ENCODE results near the gene ADGRA1. TPM values are rescaled to one million over a fixed set of nuclear protein-coding genes. Genes with fewer than 3 reads are reported as not detected.

The ADGRA1 gene
- polyA plus RNA-seq, 2 of the 4 experiments (the other 2 are of a cell fraction) = not detected

DNA sequence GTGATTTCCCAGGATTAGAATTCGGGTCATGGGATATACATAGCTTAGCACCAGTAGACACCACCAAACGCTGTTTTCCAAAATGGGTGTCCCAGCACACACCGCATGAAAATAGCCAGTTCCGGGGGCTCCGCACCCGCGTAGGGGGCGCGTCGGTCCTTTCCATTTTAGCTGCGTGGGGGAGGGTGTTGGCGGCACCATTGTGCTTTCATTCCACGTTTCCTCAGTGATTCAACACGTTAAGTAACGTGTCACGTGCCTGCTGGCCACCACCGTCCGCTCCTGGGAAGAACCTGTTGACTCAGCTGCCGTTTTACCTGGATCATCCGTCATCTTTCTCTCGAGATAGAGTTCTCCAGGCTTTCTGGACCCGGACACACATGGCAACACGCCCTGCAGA is 25.6 kb upstream of the ADGRA1 start:
- FAIRE-seq (no peak), ATAC-seq (no peak), DNase-seq (ENCODE audit: low read depth in 1 of 2, low spot score in 1 of 2) (no peak)
- POLR2A ChIA-PET = no interaction called here
- no peak overlapping the region for H3K27ac ChIP-seq
- CTCF ChIA-PET = interaction anchor here (0.7 kb wide), 1 partner anchor 43 kb away, joined by 3 read pairs; no protein-coding TSS in a partner anchor
- WGBS (ENCODE audit: missing lambda C conversion rate) = 59% methylated on average over 23 of the region's 23 CpGs
- no peaks in the 10 kb centered on the region for H3K9me3 ChIP-seq
- H3K4me3 ChIP-seq = no peak overlapping the region
- no peaks in the 10 kb centered on the region for H3K4me1 ChIP-seq
- no peak overlapping the region for H3K4me2 ChIP-seq
- no peak for TF ChIP-seq RAD21 (conservative IDR thresholded peaks at IDR 0.05 in 1 of 2, IDR thresholded peaks at IDR 0.05 in 1 of 2)

DNA sequence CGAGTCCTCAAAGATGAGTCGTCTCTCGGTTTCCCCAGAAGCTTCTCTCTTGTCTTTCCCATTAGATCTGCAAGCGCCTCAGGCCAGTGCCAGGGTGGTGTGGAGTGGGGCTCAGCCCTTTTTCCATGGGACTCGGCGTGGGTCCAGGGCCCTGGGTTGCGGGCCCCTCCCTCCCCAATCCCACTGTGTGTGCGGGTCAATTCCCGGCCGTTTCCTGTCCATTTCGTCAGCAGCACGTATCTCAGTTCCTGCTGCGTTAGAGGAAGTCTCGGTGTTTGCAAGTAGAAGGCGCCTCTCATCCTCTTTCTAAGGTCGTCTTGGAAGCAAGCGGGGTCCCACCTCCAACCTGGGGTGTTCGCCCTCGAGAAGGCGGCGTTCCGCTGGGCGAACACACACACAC is 25.1 kb upstream of the ADGRA1 start:
- ATAC-seq (no peak), FAIRE-seq (no peak), DNase-seq (ENCODE audit: low read depth in 1 of 2, low spot score in 1 of 2) (no peak)
- no peaks in the 10 kb centered on the region for H3K9me3 ChIP-seq
- no peaks in the 10 kb centered on the region for H3K4me1 ChIP-seq
- CTCF ChIA-PET = no interaction called here
- POLR2A ChIA-PET = no interaction called here
- no peak overlapping the region for H3K4me2 ChIP-seq
- 44% methylated on average over 18 of the region's 23 CpGs for WGBS (ENCODE audit: missing lambda C conversion rate)
- H3K27ac ChIP-seq = no peak overlapping the region
- H3K4me3 ChIP-seq = no peak overlapping the region
- no peak for TF ChIP-seq RCOR1 (IDR thresholded peaks at IDR 0.05; ENCODE audit: low read depth, low read length)
- TF ChIP-seq, protein P1, sequence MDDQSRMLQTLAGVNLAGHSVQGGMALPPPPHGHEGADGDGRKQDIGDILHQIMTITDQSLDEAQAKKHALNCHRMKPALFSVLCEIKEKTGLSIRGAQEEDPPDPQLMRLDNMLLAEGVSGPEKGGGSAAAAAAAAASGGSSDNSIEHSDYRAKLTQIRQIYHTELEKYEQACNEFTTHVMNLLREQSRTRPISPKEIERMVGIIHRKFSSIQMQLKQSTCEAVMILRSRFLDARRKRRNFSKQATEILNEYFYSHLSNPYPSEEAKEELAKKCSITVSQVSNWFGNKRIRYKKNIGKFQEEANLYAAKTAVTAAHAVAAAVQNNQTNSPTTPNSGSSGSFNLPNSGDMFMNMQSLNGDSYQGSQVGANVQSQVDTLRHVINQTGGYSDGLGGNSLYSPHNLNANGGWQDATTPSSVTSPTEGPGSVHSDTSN (IDR thresholded peaks at IDR 0.05) = no peak
- TF ChIP-seq, protein P2, sequence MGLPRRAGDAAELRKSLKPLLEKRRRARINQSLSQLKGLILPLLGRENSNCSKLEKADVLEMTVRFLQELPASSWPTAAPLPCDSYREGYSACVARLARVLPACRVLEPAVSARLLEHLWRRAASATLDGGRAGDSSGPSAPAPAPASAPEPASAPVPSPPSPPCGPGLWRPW (IDR thresholded peaks at IDR 0.05) = no peak
- TF ChIP-seq, protein P3, sequence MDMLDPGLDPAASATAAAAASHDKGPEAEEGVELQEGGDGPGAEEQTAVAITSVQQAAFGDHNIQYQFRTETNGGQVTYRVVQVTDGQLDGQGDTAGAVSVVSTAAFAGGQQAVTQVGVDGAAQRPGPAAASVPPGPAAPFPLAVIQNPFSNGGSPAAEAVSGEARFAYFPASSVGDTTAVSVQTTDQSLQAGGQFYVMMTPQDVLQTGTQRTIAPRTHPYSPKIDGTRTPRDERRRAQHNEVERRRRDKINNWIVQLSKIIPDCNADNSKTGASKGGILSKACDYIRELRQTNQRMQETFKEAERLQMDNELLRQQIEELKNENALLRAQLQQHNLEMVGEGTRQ (IDR thresholded peaks at IDR 0.05) = no peak
- TF ChIP-seq ESRRA (IDR thresholded peaks at IDR 0.05; ENCODE audit: borderline replicate concordance, low read length) = no peak
- TF ChIP-seq EP300 (IDR thresholded peaks at IDR 0.05) = no peak
- no peak for TF ChIP-seq SREBF2 (IDR thresholded peaks at IDR 0.05)
- TF ChIP-seq RNF2 (IDR thresholded peaks at IDR 0.05; ENCODE audit: borderline replicate concordance, low read depth) = no peak
- no peak for TF ChIP-seq HDAC2 (IDR thresholded peaks at IDR 0.05)
- TF ChIP-seq SMC3 (IDR thresholded peaks at IDR 0.05) = no peak
- TF ChIP-seq MYC (IDR thresholded peaks at IDR 0.05; ENCODE audit: borderline replicate concordance, low read length) = no peak
- no peak for TF ChIP-seq MAFK (IDR thresholded peaks at IDR 0.05; ENCODE audit: partially characterized antibody)
- TF ChIP-seq EHF (CRISPR knock-in tag; IDR thresholded peaks at IDR 0.05) = no peak
- TF ChIP-seq JUNB (IDR thresholded peaks at IDR 0.05) = no peak
- TF ChIP-seq EHMT2 (IDR thresholded peaks at IDR 0.05; ENCODE audit: low read depth) = no peak
- TF ChIP-seq FOSB (CRISPR knock-in tag; IDR thresholded peaks at IDR 0.05) = no peak
- TF ChIP-seq ZNF302 (CRISPR knock-in tag; IDR thresholded peaks at IDR 0.05) = no peak
- TF ChIP-seq NFE2L2 (conservative IDR thresholded peaks at IDR 0.05; ENCODE audit: low read length) = no peak
- no peak for TF ChIP-seq CBX8 (IDR thresholded peaks at IDR 0.05)
- no peak for TF ChIP-seq HOXB5 (CRISPR knock-in tag; IDR thresholded peaks at IDR 0.05)

DNA sequence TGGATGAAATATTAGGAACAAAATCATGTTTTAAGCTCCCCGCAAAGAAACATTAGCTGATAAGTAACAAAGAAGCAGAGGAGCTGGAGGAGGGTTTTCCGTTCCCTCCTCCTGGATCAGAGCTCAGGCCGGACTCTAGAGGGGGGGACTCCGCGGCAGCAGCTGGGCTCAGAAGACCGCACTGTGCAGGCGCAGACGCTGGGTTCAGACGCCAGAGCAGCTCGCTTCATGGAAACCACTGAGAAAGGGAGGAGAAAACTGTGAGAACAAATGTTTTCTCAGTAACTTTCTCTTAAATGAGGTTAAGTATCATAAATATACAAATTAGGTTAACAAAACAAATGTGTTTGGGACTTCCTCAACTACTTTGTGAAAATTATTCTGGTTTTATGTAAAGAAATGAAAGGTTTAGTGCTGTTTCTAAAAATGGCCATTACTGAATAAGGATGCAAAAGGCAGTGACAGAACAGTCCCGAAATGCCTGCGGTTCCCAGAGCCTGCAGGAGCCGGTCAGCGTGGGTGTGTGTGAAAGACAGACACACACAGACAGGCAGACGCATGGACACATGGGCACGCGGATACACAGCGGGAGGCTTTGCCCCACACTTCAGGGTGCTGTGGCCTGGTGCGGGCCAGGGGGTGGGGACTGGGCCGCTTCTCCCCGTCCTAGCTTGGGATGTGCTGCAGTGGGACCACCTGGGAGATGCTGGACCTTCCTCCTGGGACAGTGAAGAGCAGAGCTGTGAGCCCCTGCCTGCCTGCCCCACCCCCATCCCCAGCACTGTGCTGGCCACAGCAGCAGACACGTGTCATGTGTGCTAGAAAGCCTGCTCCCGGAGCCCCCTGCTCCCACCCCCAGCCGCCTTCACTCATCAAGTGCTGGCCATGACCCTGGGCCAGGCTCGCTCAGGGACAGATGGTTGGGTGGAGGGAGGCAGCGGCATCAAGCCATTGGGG is 20.3 kb upstream of the ADGRA1 start:
- TF ChIP-seq EHMT2 (IDR thresholded peaks at IDR 0.05; ENCODE audit: low read depth) = no peak
- TF ChIP-seq RARB (CRISPR knock-in tag; IDR thresholded peaks at IDR 0.05) = no peak
- no peak for TF ChIP-seq NR3C1 (IDR thresholded peaks at IDR 0.05)
- no peak for TF ChIP-seq PHF8 (IDR thresholded peaks at IDR 0.05; ENCODE audit: borderline replicate concordance, low read depth)
- TF ChIP-seq POLR2A (IDR thresholded peaks at IDR 0.05; ENCODE audit: low read length) = no peak
- Histone ChIP-seq H3K4me3 (no peak overlapping the region), H3K4me2 (no peak overlapping the region), H3K4me1 (no peaks in the 10 kb centered on the region), H3K9me3 (no peaks in the 10 kb centered on the region), H3K27ac (no peak overlapping the region)
- 58% methylated on average over 19 of the region's 26 CpGs for WGBS (ENCODE audit: missing lambda C conversion rate)
- ChIA-PET CTCF (no interaction called here), POLR2A (no interaction called here)
- DNase-seq (ENCODE audit: low read depth in 1 of 2, low spot score in 1 of 2) (no peak), ATAC-seq (peak; percentile 26 to 28; a peak in 4 of 6 replicates), FAIRE-seq (no peak)
